HUES64 (cell line): Measurements from ENCODE around the gene ABCB6.
"Not testable (repeated sequence)": the region's sequence is repeated elsewhere in the genome, so short reads cannot be mapped to it uniquely, and the experiment has no call there.

ENCODE experiments used
- H3K27ac ChIP-seq: 2 replicates; pipeline ENCODE4 v1.7.0; 2013; ENCODE audit warnings: low read depth, low read length, inconsistent platforms
- H3K27me3 ChIP-seq: 2 replicates; pipeline ENCODE4 v1.6.1; 2013; ENCODE audit warnings: mild to moderate bottlenecking, low read length; ENCODE audit not compliant: insufficient read depth
- H3K36me3 ChIP-seq: 2 replicates; pipeline ENCODE4 v1.6.1; 2013; ENCODE audit warnings: mild to moderate bottlenecking, low read length; ENCODE audit not compliant: insufficient read depth
- H3K4me1 ChIP-seq: 2 replicates; pipeline ENCODE4 v1.6.1; 2013; ENCODE audit warnings: mild to moderate bottlenecking, low read length, moderate library complexity; ENCODE audit not compliant: insufficient read depth
- H3K4me3 ChIP-seq: 2 replicates; pipeline ENCODE4 v1.5.1; 2013; ENCODE audit warnings: mild to moderate bottlenecking, low read length, moderate library complexity
- H3K9ac ChIP-seq: 2 replicates; pipeline ENCODE4 v1.6.1; 2013; ENCODE audit warnings: mild to moderate bottlenecking, low read depth, low read length
- H3K9me3 ChIP-seq: 2 replicates; pipeline ENCODE4 v1.6.1; 2013; ENCODE audit warnings: low read depth, low read length; ENCODE audit not compliant: insufficient read depth
- WGBS: fragments of 150-250, 120-280 bp; methylation state at CpG from one replicate; pipeline ENCODE4 v1.1.7; 2013; ENCODE audit warnings: missing lambda C conversion rate; 5-methylcytosine and 5-hydroxymethylcytosine counted together

The ABCB6 gene

GRCh38 chr2:219210196-219210885 is 8.4 kb downstream of the ABCB6 start:
- no peak overlapping the region for H3K4me3 ChIP-seq
- no peaks in the 10 kb centered on the region for H3K27me3 ChIP-seq
- no peak overlapping the region for H3K27ac ChIP-seq
- WGBS, result 95% methylated on average over 24 of the region's 24 CpGs
- H3K36me3 ChIP-seq, result peaks cover 65% of the 10 kb centered on the region
- H3K9me3 ChIP-seq, result no peaks in the 10 kb centered on the region
- H3K4me1 ChIP-seq, result 0 out of 2 replicates have a peak, but pooled peaks cover 3% of the 10 kb centered on the region
- no peak overlapping the region for H3K9ac ChIP-seq

- WGBS, result 95% methylated on average over 17 of the region's 18 CpGs
- H3K9ac ChIP-seq, result no peak overlapping the region
- H3K36me3 ChIP-seq, result peaks cover 57% of the 10 kb centered on the region
Observed at GRCh38 chr2:219209236-219210195, 9.2 kb downstream of the ABCB6 start.

GRCh38 chr2:219207884-219208740 is 10.6 kb downstream of the ABCB6 start:
- no peak overlapping the region for H3K4me3 ChIP-seq

More at GRCh38 chr2:219209236-219210195, 9.2 kb downstream of the ABCB6 start:
- no peak overlapping the region for H3K4me3 ChIP-seq
- H3K27ac ChIP-seq, result no peak overlapping the region
- H3K4me1 ChIP-seq, result 0 out of 2 replicates have a peak, but pooled peaks cover 3% of the 10 kb centered on the region
- H3K27me3 ChIP-seq, result no peaks in the 10 kb centered on the region
- no peaks in the 10 kb centered on the region for H3K9me3 ChIP-seq

GRCh38 chr2:219207134-219207883 is 11.4 kb downstream of the ABCB6 start:
- Histone ChIP-seq H3K4me1 (0 out of 2 replicates have a peak, but pooled peaks cover 3% of the 10 kb centered on the region), H3K27me3 (no peaks in the 10 kb centered on the region), H3K36me3 (peaks cover 35% of the 10 kb centered on the region), H3K9me3 (no peaks in the 10 kb centered on the region), H3K27ac (peak overlapping the region; percentile 86; the same call in 1 of the 2 replicates), H3K9ac (peak overlapping the region; percentile 44), H3K4me3 (peak overlapping the region; percentile 69)
- WGBS, result 30% methylated on average over 22 of the region's 22 CpGs

More at GRCh38 chr2:219207884-219208740, 10.6 kb downstream of the ABCB6 start:
- WGBS, result 92% methylated on average over 17 of the region's 17 CpGs
- Histone ChIP-seq H3K9me3 (no peaks in the 10 kb centered on the region), H3K9ac (no peak overlapping the region), H3K36me3 (peaks cover 43% of the 10 kb centered on the region), H3K27me3 (no peaks in the 10 kb centered on the region), H3K27ac (no peak overlapping the region), H3K4me1 (0 out of 2 replicates have a peak, but pooled peaks cover 3% of the 10 kb centered on the region)

GRCh38 chr2:219206328-219207133 is 12.2 kb downstream of the ABCB6 start, which contains the start of gene ZFAND2B:
Gene ZFAND2B, plus strand, starts transcription at chr2:219206782. Its CDS starts 206 bp downstream, at chr2:219206988.
- H3K27ac ChIP-seq, result peak within 1 kb of the TSS; percentile 86; the same call in 1 of the 2 replicates
- peaks cover 33% of the 10 kb centered on the region for H3K36me3 ChIP-seq
- H3K9me3 ChIP-seq, result no peaks in the 10 kb centered on the region
- 2% methylated on average over 76 of the region's 76 CpGs for WGBS
- peak within 1 kb of the TSS; percentile 63 for H3K9ac ChIP-seq
- peak within 1 kb of the TSS; percentile 69 for H3K4me3 ChIP-seq
- H3K27me3 ChIP-seq, result no peaks in the 10 kb centered on the region
- H3K4me1 ChIP-seq, result 0 out of 2 replicates have a peak, but pooled peaks cover 3% of the 10 kb centered on the region

GRCh38 chr2:219205981-219206327 is 12.8 kb downstream of the ABCB6 start:
- Histone ChIP-seq H3K27me3 (no peaks in the 10 kb centered on the region), H3K27ac (no peak overlapping the region), H3K4me1 (0 out of 2 replicates have a peak, but pooled peaks cover 3% of the 10 kb centered on the region), H3K9ac (peak overlapping the region; percentile 63), H3K4me3 (peak overlapping the region; percentile 69), H3K36me3 (peaks cover 29% of the 10 kb centered on the region), H3K9me3 (no peaks in the 10 kb centered on the region)
- WGBS, result 28% methylated on average over 7 of the region's 7 CpGs

GRCh38 chr2:219205165-219205538 is 13.6 kb downstream of the ABCB6 start:
- Histone ChIP-seq H3K36me3 (peaks cover 22% of the 10 kb centered on the region), H3K4me1 (0 out of 2 replicates have a peak, but pooled peaks cover 3% of the 10 kb centered on the region), H3K9me3 (no peaks in the 10 kb centered on the region), H3K4me3 (no peak overlapping the region), H3K9ac (no peak overlapping the region), H3K27ac (no peak overlapping the region), H3K27me3 (no peaks in the 10 kb centered on the region)
- WGBS, result 91% methylated on average over 4 of the region's 5 CpGs

- Histone ChIP-seq H3K4me1 (0 out of 2 replicates have a peak, but pooled peaks cover 3% of the 10 kb centered on the region), H3K27ac (no peak overlapping the region), H3K4me3 (no peak overlapping the region), H3K9me3 (no peaks in the 10 kb centered on the region), H3K36me3 (peaks cover 16% of the 10 kb centered on the region), H3K27me3 (no peaks in the 10 kb centered on the region), H3K9ac (no peak overlapping the region)
- 94% methylated on average over 7 of the region's 7 CpGs for WGBS
Observed at GRCh38 chr2:219204425-219205164, 14.2 kb downstream of the ABCB6 start.

GRCh38 chr2:219201331-219201730 is 17.4 kb downstream of the ABCB6 start:
- H3K9ac ChIP-seq, H3K27me3 ChIP-seq, H3K36me3 ChIP-seq, H3K4me1 ChIP-seq, H3K27ac ChIP-seq, H3K4me3 ChIP-seq, H3K9me3 ChIP-seq: not testable (repeated sequence)
- 91% methylated on average over 18 of the region's 21 CpGs for WGBS
